Testis (tissue), 2 donors: Measurements from ENCODE around the gene GPR132.

ENCODE experiments used
- POLR2A ChIP-seq: fragments of 450-650 bp; IDR thresholded peaks from one replicate; pipeline ENCODE4 v1.6.1; 2017; ENCODE audit warnings: antibody characterized with exemption, mild to moderate bottlenecking, moderate library complexity
- TF ChIP-seq, protein P1 (sequence below), 3 experiments: fragments of 450-650 bp in 2 of 3; fragments of 200-600 bp in 1 of 3; sonication (generic) in 1 of 3; IDR thresholded peaks; one replicate each; pipeline ENCODE4 v1.5.1; 2016 to 2019; ENCODE audit warnings: antibody characterized with exemption in 3 of 3, mild to moderate bottlenecking in 2 of 3, moderate library complexity in 1 of 3

DNA sequence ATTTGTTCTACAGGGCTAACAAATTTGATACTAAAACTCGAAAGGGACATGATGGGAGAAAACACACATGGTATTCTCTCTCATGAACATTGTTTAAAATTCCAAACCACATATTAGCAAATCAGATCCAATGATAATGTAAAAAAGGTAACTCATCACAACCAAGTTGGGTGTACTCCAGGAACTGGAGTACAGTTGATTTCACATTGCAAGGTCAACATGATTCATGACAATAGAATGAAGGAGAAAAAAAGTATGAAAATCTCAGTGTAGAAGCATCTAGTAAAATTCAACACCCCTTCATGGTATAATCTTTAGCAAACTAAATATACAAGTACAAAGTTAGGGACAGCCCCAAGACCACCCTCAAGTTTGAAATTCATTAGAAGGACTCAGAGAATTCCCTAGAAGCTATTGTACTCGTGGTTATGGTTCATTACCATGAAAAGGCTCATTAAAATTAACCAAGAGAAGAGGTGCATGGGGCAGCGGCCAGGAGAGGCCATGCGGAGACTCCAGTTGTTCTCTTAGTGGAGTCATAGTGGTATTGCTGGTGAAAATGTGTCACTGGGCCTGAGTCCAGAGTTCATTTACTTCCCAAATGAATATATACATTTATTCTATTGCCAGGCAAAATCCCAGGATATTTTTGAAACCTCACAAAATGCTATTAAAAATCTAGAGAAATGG, 41.3 kb downstream of the GPR132 start:
- TF ChIP-seq, protein P1, sequence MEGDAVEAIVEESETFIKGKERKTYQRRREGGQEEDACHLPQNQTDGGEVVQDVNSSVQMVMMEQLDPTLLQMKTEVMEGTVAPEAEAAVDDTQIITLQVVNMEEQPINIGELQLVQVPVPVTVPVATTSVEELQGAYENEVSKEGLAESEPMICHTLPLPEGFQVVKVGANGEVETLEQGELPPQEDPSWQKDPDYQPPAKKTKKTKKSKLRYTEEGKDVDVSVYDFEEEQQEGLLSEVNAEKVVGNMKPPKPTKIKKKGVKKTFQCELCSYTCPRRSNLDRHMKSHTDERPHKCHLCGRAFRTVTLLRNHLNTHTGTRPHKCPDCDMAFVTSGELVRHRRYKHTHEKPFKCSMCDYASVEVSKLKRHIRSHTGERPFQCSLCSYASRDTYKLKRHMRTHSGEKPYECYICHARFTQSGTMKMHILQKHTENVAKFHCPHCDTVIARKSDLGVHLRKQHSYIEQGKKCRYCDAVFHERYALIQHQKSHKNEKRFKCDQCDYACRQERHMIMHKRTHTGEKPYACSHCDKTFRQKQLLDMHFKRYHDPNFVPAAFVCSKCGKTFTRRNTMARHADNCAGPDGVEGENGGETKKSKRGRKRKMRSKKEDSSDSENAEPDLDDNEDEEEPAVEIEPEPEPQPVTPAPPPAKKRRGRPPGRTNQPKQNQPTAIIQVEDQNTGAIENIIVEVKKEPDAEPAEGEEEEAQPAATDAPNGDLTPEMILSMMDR (IDR thresholded peaks at IDR 0.05), result no peak
- TF ChIP-seq POLR2A, result no peak
